GM12801 (cell line): Measurements from ENCODE around the gene SOBP.

ENCODE experiments used
- TF ChIP-seq, protein P1 (sequence below): IDR thresholded peaks from one replicate; pipeline ENCODE4 v1.5.1; 2011; ENCODE audit warnings: control low read depth; ENCODE audit not compliant: insufficient read length; ENCODE audit errors: extremely low read depth

SOBP gene

DNA sequence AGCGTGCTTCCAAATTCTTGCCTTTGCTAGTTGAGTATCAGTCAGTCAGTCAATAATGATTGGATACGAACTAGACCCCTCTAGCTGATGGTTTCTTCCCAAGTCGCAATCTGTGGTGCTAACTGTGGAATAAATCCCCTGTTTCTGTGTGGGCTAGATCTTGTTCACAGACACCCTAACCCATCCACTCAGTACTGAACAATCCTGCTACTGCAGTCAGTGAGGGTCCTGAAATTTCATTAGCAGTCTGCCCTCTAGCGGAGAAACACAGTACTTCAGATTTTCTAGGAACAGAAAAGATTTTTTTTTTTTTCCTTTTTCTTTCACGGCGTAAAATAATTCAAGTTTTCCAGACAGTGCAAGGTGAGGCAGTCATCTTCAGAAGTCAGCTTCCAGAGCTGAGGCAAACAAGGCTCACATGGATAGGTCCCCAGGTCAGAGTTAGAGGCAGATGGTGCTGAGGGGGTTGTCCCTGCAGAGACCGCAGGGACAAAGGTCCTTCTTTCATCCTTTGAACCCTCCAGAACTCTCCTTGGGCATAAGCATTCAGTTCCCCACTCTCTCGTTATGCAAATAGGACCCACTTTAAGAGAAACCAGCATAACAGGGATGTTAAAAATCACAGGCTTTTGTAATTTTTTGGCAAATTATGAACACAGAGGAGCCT lies 214.6 kb downstream of the SOBP start:
- TF ChIP-seq, protein P1, sequence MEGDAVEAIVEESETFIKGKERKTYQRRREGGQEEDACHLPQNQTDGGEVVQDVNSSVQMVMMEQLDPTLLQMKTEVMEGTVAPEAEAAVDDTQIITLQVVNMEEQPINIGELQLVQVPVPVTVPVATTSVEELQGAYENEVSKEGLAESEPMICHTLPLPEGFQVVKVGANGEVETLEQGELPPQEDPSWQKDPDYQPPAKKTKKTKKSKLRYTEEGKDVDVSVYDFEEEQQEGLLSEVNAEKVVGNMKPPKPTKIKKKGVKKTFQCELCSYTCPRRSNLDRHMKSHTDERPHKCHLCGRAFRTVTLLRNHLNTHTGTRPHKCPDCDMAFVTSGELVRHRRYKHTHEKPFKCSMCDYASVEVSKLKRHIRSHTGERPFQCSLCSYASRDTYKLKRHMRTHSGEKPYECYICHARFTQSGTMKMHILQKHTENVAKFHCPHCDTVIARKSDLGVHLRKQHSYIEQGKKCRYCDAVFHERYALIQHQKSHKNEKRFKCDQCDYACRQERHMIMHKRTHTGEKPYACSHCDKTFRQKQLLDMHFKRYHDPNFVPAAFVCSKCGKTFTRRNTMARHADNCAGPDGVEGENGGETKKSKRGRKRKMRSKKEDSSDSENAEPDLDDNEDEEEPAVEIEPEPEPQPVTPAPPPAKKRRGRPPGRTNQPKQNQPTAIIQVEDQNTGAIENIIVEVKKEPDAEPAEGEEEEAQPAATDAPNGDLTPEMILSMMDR = no peak

DNA sequence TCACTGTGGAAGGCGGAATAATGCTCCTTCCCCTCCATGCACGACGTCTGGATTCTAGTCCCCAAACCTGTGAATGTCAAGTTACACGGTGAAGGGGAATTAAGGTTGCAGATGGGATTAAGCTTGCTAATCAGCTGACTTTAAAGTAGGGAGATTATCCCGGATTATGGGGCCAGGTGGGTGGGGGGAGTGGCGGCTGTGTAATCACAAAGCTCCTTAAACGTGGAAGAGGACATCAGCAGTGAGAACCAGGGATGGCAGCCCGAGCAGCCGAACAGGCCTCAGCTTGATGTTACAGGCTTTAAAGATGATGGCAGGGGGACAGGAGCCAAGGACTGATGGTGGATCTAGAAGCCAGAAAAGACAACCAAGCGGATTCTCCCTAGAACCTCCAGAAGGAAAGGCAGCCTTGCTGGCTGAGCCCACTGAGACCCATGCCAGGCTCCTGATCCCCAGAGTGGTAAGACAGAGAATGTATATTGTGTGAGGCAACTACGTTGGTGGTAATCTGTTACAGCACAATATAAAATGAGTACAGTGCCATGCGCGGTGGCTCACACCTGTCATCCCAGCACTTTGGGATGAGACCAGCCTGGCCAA lies 216.7 kb downstream of the SOBP start:
- TF ChIP-seq, protein P1 = no peak

DNA sequence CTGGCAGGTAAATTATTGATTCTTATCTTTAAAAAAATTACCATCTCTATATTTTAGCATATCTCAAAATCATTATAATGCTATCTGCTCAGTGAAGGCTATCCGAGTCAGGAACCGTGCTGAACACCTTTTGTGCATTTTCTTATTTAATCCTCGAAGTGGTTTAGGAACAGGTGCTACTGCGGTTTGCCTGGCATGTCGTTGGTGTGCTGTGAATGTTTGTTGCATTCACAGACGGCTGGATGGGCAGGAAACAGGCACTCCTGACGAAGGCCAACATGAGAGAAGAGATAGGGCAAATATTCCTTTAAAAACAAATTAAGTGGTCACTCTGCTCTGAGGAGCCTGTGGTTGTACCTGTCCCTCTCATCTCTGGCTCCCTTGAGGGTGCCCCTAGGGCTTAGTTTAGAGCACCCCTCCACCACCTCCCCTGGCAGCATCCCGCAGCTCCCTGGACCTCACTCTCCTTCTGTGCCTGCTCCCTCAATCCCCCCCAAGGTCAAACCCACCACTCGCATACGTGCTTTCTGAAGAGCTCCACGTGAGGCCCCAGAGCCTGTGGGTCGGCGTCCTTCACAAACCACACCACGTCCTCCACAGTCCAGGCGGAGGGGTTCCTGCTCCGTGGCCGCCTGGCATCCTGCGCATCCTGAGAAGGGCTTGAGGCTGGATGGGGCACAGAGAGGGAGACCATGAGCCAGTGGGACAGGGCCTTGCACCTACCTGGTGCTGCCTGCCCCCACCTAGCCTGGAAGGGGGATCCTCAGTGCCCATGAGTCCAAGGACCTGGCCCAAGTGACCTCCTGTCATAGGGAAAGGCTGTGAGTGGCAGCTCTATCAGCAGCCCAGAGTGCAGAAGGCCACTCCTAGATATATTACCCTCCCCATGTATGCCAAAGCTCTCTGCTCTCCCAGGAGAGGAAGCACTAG lies 217.7 kb downstream of the SOBP start:
- TF ChIP-seq, protein P1 = no peak

DNA sequence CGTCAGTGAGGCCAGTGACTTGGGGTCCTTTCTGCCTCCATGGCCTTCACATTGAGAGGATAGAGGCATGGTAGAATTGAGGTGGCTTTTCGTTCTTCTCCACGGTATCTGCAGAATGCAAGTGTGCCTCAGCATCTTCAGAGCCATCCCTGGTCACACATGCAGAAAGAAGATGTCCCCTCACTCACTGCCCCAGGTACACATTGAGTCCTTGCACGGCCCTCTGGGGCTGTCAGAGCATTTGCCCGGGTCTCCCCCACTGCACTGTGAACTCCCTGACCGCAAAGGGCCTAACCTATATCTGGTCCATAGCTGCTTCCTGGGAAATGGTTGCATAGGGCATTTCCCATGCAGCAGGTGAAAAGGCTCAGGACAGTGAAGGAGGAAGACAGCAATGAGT lies 218.5 kb downstream of the SOBP start:
- TF ChIP-seq, protein P1 = no peak

DNA sequence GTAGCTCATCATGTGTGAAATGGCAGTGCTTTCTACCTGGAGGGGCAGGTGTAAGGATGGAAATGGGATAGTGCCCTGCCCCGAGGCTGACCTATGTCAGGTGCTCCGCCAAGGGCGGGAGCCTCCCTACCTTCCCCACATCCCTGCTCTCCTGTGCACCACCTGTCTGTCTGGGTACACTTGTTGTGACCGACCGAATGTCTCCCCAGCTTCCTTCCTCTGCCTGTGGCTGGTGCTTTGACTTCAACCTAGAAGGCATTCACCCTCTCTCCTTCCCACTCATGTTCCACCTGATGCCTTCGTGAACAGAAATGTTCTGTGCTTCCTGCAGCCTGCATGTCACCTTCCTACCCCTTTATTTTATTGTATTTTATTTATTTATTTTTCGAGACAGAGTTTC lies 219.4 kb downstream of the SOBP start:
- TF ChIP-seq, protein P1 = no peak
